ENCODE measurements around the gene ANO2.

Gene ANO2

DNA sequence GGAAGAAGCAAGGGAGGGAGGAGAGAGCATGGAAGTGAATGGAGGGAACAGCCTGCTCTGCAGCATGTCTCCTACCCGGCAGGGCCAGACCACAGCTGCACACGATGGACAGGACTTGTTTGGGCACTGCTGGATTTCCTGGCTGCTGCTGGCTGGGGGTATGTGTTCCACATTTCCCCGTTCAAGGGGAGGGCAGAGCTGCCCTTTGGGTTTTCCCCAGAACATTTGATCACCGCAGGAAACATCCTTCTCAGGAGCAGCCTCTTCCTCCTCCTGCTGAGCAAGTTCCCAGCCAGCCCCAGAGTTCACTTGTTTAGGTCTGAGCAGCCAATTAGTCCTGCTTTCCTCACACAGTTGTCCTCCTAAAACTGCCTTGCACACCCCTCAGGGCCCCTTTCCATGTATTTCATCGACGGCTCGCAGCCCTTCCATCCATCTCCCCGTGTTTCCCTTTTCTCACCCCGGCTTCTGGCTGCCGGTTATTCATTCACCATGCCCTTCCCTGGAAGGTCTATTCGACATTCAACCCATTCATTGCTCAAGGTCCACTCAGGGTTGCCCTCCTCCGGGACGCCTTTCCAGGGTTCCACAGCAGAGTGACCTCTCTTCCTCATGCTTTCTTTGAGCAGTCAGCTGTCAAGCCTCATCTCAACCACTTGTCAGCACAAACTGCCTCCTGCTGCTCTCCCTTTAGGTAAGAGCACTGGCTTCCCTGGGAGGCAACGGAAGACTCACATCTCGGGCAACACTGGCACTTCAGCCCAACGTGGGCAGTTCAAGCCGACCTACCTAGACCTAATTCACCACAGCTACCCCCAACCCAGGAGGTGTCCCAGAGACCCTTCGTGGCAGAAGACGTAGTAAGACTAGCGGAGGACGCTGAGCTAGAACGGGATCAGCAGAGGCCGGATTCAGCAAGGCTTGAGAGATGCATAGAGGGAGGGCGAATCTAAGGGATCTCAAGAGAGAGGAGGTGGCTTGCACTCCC, 20.1 kb upstream of the ANO2 start:
- no peak for DNase-seq (ENCODE audit: low read depth in 2 of 2)

DNA sequence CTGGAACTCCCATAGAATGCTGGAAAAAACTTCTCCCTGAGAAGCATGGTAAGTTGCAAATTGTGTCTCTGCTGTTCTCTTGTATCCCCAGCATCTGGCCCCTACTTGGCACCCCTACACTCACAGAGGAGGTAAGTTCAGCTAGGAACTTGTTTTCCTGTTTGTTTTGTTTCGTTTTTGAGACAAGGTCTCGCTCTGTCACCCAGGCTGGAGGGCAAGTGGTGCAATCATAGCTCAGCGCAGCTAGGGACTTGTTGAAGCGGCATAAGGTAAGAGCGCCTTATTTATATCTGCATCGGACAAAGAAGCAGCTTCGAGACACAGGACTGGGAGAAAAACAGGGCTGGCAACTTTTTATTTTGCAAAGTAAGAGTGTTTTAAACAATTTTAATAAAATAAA, 18.5 kb upstream of the ANO2 start:
- no peak for DNase-seq (ENCODE audit: low read depth in 2 of 2)

DNA sequence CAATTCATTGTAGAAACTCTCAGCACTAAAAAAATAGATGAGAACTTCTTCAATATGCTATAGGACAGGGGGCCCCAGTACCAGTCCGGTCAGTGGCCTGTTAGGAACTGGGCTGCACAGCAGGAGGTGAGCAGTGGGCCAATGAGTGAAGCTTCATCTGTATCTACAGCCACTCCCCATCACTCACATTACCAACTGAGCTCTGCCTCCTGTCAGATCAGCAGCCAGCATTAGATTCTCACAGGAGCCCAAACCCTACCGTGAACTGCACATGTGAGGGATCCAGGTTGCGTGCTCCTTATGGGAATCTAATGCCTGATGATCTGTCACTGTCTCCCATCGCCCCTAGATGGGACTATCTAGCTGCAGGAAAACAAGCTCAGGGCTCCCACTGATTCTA, 15.7 kb upstream of the ANO2 start:
- DNase-seq (ENCODE audit: low read depth in 2 of 2), result no peak

DNA sequence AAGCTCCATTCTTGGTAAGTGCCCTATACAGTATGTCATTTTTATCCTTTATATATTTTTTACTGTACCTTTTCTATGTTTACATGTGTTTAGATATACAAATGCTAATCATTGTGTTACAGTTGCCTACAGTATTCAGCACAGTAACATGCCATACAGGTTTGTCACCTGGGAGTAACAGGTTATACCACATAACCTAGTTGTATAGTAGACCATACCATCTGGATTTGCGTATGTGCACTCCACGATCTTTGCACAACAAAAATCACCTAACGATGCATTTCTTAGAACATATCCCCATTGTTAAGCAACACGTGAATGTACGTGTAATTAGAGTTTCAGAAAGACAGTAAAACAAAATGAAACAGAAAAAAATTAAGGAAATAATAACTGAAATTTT, 11.9 kb upstream of the ANO2 start:
- no peak for DNase-seq (ENCODE audit: low read depth in 2 of 2)

DNA sequence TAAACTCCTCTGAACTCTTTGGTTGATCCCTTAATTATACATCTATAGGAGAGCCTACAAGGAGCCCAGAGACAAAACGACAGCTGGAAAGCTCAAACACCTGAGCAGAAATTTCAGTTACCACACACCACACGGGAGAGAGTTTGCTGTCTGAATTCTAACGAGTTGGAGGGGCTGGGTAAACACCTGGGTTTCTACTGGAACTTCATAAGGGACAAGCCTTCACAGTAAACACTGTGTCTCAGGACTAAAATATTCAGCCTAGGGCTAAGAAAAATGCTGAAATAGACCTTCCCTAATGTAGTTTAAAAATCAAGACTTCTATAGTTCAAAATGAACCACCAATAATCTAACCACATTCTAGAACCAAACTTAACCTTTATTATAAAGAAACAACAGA, 9.6 kb upstream of the ANO2 start:
- no peak for DNase-seq (ENCODE audit: low read depth in 2 of 2)

DNA sequence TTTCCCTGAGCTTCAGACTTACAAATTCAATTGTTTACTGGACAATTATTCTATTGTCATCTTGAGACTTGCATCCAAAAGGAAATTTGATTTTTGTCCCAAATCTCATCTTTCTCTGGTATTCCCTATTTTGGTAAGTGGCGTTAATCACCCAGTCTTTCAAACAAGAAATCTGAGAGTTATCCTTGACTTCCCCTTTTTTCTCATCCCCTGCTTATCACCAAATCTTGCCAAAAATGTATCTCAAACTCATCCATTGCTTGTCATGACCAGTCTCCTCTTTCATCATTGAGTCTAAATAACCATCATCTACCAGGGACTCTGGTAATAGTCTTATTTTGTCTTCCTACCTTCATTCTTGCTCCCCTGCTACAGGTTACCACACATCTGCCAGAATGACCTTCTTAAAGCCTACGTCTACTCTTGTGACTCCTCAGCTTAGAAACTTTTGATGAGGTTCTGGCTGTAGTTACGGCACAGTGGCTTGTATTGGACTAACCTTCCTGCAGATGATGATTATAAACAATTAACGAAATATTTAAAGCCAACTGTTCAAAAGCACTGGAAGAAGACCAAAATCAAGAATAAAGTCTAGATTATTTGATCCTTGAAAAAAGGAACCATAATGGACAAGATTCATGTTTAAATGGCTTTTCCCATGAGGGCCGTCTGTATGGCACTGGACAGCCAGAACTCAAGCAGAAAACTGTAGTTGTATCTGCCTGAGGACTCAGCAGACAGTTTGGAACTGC, 9.0 kb upstream of the ANO2 start:
- DNase-seq (ENCODE audit: low read depth in 2 of 2), result no peak

DNA sequence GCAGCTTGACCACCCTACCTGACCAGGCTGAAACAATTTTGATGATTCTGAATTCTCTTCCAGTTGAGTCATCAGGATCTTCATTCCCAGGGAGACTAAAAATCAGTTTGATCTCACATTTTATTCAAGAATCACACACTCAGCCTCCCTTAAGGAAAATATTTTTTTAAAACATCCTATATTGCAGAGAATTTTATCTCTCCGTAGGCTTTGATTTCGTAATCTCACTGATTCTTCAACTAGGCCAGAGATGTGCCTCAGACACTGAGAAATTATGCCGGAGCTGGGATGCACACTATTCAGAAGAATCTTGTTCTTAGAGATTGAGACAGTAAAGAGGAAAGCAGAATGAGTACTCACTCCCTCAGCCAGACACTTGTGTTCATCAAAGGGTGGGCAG, 7.0 kb upstream of the ANO2 start:
- no peak for DNase-seq (ENCODE audit: low read depth in 2 of 2)

DNA sequence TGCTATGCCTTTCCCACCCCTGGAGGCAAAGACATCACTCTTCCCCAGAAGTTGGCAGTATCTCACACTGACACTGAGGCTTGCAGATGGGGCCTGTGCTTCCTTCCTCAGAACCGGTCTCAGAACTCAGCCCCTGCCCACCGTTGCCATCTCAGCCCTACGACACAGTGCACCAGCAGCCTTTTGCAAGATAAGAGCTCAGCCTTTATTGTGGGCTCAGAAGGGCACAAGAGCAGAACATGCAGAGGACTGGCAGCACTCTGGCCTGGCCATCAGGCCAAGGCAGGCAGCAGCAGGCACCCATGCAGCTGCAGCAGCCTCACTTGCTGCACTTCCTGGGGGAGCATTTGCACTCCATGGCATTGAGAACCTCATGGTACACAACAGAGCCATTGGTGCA, 3.6 kb upstream of the ANO2 start:
- DNase-seq (ENCODE audit: low read depth in 2 of 2), result no peak

DNA sequence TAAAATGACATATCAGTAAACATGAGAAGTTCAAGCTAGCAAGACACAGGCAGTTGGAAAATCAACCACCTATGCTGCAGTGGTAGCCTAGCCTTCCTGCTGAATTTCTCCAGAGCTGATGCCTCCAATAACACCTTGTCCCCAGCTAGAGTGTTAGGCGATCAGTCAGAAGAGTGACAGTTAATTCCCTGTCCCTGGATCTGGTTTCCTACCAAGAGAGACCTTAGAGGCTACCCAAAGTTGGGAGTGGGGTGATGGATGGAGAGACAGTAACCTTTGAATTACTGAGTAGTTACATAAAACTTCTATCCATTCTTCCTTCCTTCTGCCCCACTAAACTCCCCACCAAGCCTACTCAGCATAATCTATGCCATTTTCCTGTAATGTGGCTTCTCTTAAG, 1.9 kb upstream of the ANO2 start:
- no peak for DNase-seq (ENCODE audit: low read depth in 2 of 2)

DNA sequence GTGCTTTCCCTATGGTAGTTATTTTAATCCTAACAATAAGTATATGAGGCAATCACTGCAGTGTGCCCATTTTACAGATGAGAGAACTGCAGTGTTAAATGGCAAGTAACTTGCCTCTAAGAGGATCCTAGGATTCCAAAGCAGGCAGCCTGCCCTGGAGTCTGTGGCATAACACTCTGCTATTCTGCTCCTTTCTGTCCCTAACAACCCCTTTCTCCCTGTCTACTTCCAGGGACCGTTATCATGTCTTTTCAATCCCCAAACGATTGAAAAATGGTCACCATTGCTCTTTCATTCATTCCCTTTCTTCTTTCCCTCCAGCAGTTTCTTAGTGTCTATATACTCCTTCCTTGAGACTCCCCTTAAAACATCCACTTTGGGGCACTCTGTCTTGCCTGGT, 1.3 kb upstream of the ANO2 start:
- DNase-seq (ENCODE audit: low read depth in 2 of 2), result no peak

DNA sequence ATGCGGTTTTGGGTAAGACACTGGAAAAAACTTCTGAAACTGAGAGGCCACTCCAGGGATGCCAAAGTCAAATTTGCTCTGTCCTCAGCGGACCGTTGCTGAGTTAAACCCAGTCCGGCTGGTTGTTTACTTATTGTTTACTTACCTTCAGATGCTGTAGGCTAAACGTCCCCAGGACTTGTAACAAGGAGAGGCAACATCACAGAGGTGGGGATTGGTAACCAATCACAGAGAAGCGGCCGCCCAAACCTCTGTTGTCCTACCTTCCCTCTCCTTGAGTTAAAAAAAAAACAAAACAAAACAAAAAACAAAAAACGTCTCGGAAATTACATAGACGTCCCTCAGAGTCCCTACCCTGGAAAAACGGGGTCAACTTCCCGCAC, 380 bp downstream of the ANO2 start:
- no peak for DNase-seq (ENCODE audit: low read depth in 2 of 2)

DNA sequence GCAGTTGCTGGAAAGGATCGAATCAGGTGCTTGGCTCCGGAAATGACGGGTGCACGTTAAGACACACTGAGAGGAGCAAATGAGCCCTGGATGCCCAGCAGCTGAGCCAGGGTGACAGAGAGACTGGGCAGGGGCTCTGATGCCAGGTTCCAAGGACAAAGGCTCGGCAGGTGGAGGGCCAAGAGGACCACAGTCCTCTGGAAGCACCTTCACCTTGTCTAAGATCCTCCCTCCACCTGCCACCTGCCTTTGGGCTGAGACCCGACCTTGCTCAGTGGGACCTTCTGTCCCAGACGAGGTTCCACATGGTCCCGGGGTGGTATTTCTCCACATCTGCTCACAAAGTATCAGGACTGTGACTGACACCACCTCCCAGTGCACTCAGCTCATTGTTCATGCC, 1.0 kb downstream of the ANO2 start:
- no peak for DNase-seq (ENCODE audit: low read depth in 2 of 2)

DNA sequence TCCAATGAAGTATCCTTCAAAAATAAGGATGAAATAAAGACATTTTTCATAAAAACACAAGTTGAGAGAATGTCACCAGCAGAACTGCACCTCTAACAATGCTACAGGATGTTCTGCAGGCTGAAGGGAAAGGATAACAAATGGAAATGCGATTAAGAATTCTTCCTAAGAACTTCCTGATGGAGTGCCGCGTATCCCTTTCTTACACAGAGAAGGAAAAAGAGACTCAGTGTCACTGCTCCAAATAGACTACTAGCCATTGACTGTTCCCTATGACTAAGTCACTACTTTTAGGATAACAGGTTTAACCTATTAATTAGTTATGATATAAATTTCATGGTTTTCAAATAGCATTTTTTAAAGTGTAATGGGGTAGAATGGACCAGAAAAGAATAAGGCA, 3.2 kb downstream of the ANO2 start:
- no peak for DNase-seq (ENCODE audit: low read depth in 2 of 2)

DNA sequence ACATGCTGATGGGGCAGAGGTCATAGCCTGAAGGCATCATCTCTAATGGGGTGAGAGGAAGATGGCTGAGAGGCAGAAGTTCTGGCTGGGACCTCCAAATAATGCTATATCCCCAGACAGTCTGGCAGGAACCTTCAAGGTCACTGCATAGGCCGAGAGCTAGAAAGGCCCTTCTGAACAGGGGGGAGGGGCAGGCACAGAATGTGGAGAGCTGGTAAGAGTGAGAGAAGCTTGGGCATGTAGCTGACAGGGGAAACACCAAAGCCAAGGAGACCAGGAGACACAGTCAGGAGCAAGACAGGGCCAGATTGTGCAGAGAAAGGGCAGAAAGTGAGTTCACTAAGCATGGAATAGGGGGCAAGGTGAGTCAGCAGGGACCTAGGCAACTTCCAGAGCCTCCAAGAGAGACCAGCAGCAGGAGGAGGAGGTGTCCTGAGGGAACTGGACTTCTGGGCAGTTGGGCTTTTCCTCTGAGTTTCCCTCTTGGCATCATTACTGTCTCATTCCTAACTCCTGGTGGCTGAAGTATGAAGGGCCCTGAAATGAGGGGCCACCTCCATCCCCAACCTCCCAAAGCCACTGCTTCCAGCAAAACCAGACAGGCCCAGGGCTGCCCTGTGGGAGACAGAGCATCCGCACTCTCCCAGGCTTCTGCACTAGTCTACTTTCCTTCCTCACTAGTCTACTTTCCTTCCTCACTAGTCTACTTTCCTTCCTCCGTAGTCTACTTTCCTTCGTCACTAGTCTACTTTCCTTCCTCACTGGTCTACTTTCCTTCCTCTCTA, 17.1 kb downstream of the ANO2 start:
- no peak for DNase-seq (ENCODE audit: low read depth in 2 of 2)

DNA sequence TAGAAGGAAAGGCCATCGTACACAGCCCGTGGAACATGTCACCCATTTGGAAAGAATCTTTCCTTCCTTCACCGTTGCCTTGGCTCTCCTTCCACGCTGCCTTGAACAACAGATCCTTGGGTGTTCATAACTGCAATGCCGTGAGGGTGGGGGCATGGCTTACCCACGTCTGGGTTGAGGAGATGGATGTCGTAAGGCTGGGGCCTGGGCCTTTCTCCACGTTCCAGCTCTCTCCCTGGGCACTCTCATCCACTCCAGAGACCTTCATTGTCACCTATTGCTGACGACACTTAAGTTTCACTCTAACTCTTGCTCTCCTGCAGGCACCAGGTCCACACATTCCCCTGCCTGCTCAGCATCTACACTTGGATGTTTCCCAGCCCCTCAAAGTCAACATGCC, 19.4 kb downstream of the ANO2 start:
- DNase-seq (ENCODE audit: low read depth in 2 of 2), result no peak

DNA sequence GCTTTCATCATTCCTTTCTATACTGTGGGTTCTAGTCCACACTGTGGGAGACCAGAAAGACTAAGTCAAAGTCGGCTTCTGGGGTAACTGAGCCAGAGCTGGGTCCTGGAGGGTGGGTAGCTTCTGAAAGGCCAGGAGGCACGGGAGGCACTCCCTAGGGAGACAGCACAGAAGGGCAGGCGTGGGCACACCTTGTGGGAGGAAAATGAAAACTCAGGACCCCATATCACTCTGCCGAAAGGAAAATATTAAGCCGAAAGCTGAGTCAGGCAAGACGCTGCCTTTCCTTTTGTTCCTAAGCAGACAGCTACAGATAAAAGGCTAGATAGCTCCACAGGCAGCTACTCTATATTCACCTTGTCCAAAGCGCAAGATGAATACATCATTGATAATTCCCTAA, 20.7 kb downstream of the ANO2 start:
- no peak for DNase-seq (ENCODE audit: low read depth in 2 of 2)

DNA sequence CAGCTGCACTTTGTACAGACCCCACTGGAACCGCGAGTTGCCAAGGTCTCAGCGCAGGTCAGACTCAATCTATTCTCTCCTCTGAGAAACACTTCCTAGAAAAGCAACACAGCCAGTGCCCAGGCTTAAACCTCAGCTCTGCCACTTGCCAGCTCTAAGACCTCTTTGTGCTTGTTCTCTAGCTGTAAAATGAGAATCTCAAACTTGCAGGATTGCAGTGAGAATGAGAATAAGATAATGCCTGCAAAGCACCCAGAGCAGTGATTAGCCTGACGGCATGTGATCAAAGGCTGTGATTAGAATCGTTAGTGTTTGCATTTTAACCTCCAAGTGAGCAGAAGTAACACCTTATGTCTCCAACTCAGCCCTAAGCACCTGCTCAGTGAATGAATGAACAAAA, 21.3 kb downstream of the ANO2 start:
- DNase-seq (ENCODE audit: low read depth in 2 of 2), result no peak

DNA sequence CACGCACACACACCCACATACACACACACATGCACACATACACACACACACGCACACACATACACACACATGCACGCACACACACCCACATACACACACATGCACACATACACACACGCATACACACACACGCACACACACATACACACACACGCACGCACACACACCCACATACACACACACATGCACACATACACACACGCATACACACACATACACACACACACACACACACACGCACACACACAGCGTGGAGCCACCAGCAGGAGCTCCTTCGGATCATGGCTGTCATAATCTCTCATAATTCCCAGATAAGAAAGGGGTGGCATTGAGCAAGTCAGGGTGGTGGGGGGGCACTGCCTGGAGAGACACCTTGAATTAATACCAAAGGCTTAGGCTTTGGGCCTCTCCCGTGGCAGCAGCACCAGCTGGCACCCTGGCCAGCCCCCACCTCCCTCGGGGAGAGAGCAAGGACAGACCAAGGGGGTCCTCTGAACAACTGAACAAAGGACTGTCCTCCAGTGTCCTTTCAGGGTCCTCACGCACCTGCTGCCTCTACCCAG, 21.9 kb downstream of the ANO2 start:
- no peak for DNase-seq (ENCODE audit: low read depth in 2 of 2)

DNA sequence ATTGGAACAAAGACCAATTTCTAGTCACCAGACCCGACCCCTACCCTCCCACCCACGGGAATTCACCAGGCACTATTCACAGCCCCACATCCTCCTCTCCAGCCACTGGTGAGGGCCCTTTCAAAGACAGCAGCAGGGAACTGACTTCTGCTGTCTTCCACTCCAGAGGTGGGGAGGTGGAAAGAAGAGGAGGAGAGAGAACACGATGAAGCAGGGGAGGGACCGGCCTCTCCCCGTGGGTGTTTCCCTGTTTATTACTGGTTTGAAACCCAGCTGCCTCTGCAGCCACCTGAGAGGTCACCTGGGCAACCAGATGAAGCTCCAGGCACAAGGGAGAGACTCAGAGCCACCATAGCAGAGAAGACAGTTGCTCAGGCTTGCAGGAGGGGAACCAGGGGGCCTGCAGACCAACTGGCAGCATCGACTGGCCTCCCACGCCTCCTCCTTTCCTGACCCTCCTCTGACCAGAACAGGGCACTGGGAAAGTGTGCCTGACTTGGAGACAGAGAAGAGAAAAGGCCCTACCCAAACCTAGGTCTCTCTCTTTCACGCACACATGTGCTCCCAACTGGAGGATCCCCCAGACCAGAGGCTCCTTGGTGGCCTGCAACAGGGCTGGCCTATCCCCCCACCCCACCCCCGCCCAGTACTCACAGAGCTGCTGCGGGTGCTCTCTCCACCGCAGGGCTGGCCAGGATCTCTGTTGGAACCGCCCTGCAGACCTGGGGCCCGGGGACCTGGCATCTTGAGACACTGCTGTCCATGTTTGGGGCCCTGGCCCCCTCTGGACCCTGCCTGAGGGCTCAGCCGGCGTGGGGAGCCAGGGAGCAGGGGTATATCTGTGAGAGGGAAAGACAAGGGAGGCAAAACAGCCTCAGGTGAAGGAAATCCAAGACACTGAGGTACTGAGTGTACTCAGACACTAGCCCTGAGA, 22.8 kb downstream of the ANO2 start:
- no peak for DNase-seq (ENCODE audit: low read depth in 2 of 2)

DNA sequence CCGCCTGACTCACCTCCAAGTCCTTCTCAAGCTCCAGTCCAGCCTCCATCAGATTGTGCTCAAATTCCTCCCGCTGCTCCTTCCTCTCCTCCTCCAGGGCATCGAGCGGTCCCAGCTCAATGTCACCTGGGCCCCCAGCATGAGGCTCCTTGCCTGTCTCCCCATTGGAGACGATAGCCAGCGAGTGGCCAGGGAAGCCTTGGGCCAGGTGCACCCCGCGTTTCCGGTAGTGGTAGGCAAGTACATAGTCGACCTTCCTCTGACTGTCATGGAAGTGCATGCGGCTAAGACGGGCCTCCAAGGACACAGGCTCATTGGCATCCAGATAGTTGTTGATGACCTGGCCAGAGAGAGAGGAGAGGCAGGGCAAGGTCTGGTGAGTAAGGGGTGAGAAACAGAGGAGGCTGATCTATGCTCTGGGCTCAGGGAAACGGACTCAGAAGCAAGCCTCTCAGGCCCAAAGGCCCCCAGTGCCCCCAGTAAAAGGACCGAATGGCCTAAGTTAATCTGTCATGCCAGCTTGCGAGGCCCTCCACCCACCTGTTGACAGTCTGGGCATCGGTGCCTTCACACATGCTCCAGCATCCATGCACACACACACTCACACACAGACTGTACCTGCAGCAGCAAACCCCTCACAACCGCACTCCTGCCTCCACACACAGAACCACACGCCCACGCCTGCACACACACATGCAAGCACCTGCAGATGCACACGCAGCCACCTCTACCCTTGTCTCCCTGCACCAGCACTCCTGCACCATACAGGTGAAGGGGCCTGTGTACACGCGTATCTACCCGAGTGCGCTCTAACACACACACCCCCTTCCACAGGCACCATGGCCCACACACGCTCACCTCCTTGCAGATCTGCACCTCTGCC, 23.8 kb downstream of the ANO2 start:
- no peak for DNase-seq (ENCODE audit: low read depth in 2 of 2)
